ENCODE measurements around the gene SIVA1.
"Not testable (repeated sequence)": the region's sequence is repeated elsewhere in the genome, so short reads cannot be mapped to it uniquely, and the experiment has no call there.

The SIVA1 gene

DNA sequence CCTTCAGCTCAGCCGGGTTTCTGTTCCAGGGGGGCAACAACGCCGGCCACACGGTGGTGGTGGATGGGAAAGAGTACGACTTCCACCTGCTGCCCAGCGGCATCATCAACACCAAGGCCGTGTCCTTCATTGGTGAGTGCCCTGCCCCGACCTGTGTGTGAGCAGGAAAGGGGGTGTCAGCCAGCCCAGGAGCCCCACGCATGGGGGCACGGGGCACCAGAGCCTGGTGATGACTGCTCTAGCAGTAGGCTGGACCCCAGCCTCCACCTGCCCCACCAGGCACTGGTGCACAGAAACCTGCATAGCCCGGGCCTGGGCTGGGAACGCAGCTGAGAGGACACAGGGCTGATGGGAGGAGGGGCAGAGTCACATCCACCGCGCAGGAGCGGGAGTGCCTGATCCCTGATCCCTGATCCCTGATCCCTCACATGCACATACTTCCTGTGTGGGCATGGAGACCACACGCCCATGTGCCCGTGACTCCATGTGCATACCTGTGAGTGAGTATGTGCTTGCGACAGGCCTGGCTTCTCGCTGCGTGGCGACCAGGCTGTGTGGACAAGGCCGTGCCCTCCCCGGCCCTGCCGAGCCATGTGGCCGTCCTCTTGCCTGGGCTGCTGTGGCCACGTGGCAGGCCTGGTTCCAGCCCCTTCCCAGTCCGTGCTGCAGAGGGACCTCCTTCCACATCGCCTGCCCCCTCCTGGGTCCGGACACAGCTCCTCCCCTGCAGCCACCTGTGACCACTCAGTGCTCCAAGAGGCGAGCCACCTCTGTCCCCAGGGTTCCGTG, 17.8 kb upstream of the SIVA1 start:
- DNase-seq = no peak

DNA sequence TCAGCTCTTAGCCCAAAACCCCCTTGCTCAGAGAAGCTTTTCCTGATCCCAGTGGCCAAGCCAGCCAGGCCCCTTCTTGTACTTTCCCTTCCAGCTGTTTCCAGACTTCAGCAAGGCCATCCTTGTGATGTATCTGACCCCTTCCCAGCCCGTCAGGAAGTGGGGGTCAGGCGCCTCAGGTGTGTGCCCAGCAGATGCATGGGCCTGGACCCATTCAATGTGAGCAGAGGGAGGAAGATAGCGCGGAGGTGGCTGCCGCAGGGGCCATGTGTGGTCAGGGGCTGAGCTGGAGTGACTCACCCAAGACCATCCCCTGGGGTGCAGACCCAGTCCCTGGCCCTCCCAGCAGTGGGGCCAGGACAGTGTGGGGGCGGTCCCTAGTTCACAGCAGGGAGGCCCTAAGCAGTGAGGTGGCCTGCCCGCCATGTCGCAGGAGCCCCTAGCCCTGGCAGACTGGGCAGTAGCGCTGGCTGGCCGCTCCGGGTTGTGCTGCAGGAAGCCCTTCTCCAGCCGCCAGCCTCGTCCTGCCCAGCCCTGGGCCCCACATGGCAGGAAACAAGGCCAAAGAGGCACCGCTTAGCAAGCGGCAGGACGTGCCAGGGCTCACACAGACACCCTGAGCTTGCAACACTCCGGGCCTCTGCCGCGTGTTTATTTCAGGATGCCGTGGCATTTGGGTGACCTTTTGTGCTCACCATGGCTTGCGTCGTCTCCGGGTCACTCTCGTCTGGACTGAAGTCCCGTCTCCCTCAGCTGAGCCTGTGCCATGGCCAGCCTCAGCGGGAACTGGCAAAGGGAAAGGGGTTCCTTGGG, 16.9 kb upstream of the SIVA1 start:
- no peak for DNase-seq

DNA sequence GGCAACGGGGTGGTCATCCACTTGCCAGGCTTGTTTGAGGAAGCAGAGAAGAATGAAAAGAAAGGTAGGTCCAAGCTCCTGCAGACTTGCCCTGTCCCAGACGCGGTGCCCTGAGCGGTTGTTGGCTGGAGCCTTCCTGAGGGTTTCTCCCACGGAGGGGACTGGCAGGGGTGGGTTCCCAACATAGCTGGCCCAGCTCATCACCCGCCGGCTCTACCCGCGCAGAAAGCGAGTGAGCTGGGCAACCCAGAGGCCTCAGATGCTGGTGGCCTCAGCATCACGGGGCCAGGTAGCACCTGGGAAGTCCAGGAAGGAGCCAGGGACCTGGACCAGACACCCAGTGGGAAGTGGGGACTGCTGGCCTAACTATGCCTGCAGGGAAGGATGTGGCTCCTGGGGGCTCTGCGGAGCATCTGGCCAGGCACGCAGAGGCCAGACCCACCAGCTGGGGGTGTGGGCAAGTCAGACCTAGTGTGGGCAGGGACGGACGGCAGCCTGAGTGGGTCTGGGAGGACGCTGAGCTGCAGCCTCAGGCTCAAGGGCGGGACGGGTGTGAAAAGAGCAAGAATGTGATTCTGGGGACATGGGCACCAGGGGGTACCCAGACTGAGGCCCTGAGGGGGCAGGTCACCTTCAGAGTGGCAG, 14.4 kb upstream of the SIVA1 start:
- no peak for DNase-seq

GRCh38 chr14:104739026-104739425, 13.9 kb upstream of the SIVA1 start:
- DNase-seq = no peak

GRCh38 chr14:104739546-104740516, 13.1 kb upstream of the SIVA1 start:
- DNase-seq = no peak

GRCh38 chr14:104741108-104741802, 11.7 kb upstream of the SIVA1 start:
- no peak for DNase-seq

DNA sequence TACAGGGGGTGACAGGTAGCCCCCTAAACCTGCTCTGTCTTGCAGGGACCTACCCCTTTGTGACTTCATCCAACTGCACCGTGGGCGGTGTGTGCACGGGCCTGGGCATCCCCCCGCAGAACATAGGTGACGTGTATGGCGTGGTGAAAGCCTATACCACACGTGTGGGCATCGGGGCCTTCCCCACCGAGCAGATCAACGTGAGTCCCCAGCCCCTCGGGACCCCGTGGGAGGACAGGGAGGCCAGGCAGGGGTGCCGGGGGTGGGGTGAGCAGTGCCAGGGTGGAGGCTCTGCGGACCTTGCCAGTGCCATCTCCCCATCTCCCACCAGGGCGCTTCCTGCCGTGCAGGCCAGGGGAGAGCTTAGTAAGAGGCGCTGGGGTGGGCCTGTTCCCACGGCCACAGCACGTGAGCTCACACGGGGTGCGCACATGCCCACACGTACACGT, 11.1 kb upstream of the SIVA1 start:
- DNase-seq = no peak

GRCh38 chr14:104742586-104743455, 10.1 kb upstream of the SIVA1 start:
- no peak for DNase-seq

DNA sequence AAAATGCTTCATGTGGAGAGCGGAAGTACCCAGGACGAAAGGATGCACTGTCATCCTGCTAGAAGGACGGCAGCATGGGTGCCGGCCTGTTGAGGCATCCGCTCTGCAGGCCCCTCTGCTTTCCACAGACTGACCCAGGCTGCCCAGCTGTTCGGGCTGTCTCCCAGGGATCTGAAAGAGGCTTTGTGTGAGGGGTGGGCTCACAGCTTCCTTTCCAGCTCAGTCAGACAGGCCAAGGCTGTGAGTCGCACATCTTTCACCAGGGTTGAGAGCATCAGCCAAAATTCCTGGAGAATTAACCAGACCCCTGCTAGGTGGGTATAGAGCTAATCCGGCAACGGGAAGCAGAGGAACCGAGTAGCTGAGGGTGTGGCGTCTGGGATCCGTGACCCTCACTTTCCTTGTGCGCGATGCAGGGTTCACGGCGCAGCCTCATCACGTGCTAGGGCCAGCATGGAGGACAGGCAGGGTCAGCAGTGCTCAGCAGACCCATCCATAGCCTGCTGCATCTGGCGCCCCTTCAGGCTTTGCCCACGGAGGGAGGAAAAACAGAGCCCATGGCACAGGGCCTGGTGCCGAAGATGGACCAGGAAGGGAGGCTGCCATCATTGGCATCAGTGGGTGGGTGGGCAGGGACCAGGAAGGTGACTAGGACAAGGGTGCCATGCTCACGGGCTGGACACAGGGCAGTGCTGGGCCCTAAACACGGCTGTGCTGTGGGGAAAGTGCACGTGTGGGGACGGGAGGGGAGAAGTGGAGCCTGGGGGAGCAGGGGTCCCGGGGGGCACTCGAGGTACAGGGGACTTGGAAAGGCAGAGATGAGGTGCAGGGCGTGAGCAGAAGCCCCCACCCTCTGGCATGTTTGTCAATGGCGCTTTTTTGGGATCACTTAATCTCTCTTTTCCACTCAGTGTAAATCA, 9.2 kb upstream of the SIVA1 start:
- no peak for DNase-seq

GRCh38 chr14:104744484-104744883, 8.5 kb upstream of the SIVA1 start:
- no peak for DNase-seq

DNA sequence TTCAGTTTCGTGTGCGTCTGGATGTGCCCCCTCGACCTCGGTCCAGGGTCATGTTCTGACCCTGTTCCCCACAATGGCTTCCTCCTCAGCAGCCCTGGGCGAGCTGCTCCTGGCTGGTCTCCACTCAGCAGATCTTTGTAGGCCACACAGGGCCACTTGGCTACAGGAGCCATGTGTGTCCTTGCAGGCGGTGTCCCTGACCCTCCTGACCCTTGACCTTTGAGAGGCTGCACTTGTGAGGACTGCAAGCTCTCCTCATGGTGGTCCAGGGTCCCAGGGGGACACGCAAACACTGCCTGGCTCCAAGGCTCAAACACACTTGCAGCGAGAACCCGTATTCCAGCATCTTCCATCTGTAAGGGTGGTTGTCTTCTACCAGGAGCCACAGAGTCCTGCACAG, 7.5 kb upstream of the SIVA1 start:
- no peak for DNase-seq

GRCh38 chr14:104746071-104746545, 6.8 kb upstream of the SIVA1 start:
- no peak for DNase-seq

- no peak for DNase-seq
Measured at GRCh38 chr14:104746934-104747481, 5.9 kb upstream of the SIVA1 start.

- DNase-seq = no peak
Measured at GRCh38 chr14:104747876-104748275, 5.1 kb upstream of the SIVA1 start.

DNA sequence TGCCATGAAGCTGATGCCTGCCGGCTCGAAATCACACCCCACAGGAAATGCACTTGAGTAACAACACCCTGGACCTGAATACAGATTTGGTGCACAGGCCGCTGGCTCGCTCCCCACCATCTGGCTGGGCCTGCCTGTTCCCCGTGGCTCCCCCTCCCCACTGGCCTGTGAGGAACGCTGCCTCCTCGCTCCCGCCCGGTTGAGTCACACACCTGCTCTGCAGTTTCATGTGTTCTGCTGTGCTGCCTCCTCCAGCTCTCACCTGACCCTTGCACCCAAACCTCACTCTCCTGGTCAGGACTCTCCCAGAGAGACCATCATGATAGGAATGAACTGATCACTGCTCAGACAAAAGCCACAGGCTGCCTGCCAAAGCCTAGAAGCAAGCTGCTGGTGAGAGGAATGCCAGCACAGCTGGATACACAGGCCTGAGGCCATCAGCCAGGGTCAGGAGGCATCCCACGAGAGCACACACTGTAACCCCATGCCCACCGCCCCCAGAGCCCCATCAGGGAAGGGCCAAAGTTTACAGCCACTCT, 3.8 kb upstream of the SIVA1 start:
- no peak for DNase-seq

- DNase-seq = no peak
Measured at GRCh38 chr14:104750056-104750752, 2.7 kb upstream of the SIVA1 start.

- DNase-seq = not testable (repeated sequence)
Measured at GRCh38 chr14:104750753-104751057, 2.2 kb upstream of the SIVA1 start.
